Measurements from ENCODE around the gene TUG1. TPM values are rescaled to one million over a fixed set of nuclear protein-coding genes. Genes with fewer than 3 reads are reported as not detected.

TUG1 gene
- total and polyA plus RNA-seq, 9 of the 15 experiments (the other 6 are each of a cell fraction or from before 2014, with no cell fraction given) = 24.7 to 132 (median 58.9) TPM

- TF ChIP-seq, protein P1, sequence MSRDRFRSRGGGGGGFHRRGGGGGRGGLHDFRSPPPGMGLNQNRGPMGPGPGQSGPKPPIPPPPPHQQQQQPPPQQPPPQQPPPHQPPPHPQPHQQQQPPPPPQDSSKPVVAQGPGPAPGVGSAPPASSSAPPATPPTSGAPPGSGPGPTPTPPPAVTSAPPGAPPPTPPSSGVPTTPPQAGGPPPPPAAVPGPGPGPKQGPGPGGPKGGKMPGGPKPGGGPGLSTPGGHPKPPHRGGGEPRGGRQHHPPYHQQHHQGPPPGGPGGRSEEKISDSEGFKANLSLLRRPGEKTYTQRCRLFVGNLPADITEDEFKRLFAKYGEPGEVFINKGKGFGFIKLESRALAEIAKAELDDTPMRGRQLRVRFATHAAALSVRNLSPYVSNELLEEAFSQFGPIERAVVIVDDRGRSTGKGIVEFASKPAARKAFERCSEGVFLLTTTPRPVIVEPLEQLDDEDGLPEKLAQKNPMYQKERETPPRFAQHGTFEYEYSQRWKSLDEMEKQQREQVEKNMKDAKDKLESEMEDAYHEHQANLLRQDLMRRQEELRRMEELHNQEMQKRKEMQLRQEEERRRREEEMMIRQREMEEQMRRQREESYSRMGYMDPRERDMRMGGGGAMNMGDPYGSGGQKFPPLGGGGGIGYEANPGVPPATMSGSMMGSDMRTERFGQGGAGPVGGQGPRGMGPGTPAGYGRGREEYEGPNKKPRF (IDR thresholded peaks at IDR 0.05; ENCODE audit: low read depth, low read length) = no peak
- no peak for TF ChIP-seq EZH2 (IDR thresholded peaks at IDR 0.05; ENCODE audit: borderline replicate concordance, low read depth, low read length)
- TF ChIP-seq TOE1 (IDR thresholded peaks at IDR 0.05; ENCODE audit: borderline replicate concordance) = peak; percentile 100
- TF ChIP-seq TOE1 (CRISPR knock-in tag; IDR thresholded peaks at IDR 0.05; ENCODE audit: borderline replicate concordance, low read depth) = no peak
- no peak for TF ChIP-seq PHTF2 (CRISPR knock-in tag; IDR thresholded peaks at IDR 0.05)
- TF ChIP-seq CXXC5 (CRISPR knock-in tag; IDR thresholded peaks at IDR 0.05) = peak; percentile 80
- no peak for TF ChIP-seq ETV6 (IDR thresholded peaks at IDR 0.05; ENCODE audit: borderline replicate concordance in 1 of 2, low read depth in 2 of 2, low read length in 1 of 2)
- no peak for TF ChIP-seq ETV6 (CRISPR knock-in tag; IDR thresholded peaks at IDR 0.05; ENCODE audit: borderline replicate concordance)
- TF ChIP-seq, protein P2, sequence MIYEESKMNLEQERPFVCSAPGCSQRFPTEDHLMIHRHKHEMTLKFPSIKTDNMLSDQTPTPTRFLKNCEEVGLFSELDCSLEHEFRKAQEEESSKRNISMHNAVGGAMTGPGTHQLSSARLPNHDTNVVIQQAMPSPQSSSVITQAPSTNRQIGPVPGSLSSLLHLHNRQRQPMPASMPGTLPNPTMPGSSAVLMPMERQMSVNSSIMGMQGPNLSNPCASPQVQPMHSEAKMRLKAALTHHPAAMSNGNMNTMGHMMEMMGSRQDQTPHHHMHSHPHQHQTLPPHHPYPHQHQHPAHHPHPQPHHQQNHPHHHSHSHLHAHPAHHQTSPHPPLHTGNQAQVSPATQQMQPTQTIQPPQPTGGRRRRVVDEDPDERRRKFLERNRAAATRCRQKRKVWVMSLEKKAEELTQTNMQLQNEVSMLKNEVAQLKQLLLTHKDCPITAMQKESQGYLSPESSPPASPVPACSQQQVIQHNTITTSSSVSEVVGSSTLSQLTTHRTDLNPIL (CRISPR knock-in tag; IDR thresholded peaks at IDR 0.05) = no peak
- no peak for TF ChIP-seq TEAD2 (tag; IDR thresholded peaks at IDR 0.05)
- peak; percentile 50; the same call in 1 of the 2 replicates for TF ChIP-seq ZBTB1 (CRISPR knock-in tag; IDR thresholded peaks at IDR 0.05; ENCODE audit: borderline replicate concordance, low read depth)
- TF ChIP-seq RHOXF2B (CRISPR knock-in tag; conservative IDR thresholded peaks at IDR 0.05) = no peak
- TF ChIP-seq ZFP91 (CRISPR knock-in tag; IDR thresholded peaks at IDR 0.05) = peak; percentile 100
- peak; percentile 79; the same call in 1 of the 2 replicates for TF ChIP-seq EP400 (IDR thresholded peaks at IDR 0.05)
- TF ChIP-seq ZNF592 (IDR thresholded peaks at IDR 0.05) = no peak
- no peak for TF ChIP-seq MCM5 (IDR thresholded peaks at IDR 0.05; ENCODE audit: low read depth)
- TF ChIP-seq TGIF2 (CRISPR knock-in tag; IDR thresholded peaks at IDR 0.05) = no peak
Measured at GRCh38 chr22:30968924-30969531, at the start of gene TUG1 (continued).
